ENCODE measurements around the gene TAS2R9.

DNA sequence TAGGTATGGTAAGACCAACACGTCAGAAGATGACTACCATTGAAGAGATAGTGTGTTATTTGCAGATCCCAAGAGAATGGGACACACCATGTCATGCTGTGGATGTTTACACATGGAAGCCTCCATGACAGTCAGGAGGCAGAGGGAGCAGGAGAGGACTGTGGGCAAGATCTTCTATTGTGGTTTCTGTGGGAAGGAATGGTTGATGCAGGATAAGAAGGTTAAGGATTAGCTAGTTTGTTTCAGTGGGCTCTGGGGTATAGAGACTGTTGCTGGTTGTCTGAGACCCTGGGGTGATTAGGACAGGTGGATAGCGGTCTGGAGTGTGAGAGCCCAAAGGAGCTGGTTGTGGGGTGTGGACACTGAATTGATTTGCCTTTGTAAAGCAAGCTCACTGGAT, 30.9 kb downstream of the TAS2R9 start:
- TF ChIP-seq EP300 (IDR thresholded peaks at IDR 0.05) (no peak), POLR2A (IDR thresholded peaks at IDR 0.05; ENCODE audit: low read length) (no peak), CEBPB (IDR thresholded peaks at IDR 0.05) (no peak), RFX5 (IDR thresholded peaks at IDR 0.05) (no peak), PHF8 (IDR thresholded peaks at IDR 0.05; ENCODE audit: borderline replicate concordance, low read depth) (no peak), JUNB (IDR thresholded peaks at IDR 0.05) (no peak), RCOR1 (IDR thresholded peaks at IDR 0.05; ENCODE audit: low read depth, low read length) (no peak)
- TF ChIP-seq, protein P1, sequence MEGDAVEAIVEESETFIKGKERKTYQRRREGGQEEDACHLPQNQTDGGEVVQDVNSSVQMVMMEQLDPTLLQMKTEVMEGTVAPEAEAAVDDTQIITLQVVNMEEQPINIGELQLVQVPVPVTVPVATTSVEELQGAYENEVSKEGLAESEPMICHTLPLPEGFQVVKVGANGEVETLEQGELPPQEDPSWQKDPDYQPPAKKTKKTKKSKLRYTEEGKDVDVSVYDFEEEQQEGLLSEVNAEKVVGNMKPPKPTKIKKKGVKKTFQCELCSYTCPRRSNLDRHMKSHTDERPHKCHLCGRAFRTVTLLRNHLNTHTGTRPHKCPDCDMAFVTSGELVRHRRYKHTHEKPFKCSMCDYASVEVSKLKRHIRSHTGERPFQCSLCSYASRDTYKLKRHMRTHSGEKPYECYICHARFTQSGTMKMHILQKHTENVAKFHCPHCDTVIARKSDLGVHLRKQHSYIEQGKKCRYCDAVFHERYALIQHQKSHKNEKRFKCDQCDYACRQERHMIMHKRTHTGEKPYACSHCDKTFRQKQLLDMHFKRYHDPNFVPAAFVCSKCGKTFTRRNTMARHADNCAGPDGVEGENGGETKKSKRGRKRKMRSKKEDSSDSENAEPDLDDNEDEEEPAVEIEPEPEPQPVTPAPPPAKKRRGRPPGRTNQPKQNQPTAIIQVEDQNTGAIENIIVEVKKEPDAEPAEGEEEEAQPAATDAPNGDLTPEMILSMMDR (IDR thresholded peaks at IDR 0.05): no peak
- TF ChIP-seq, protein P2, sequence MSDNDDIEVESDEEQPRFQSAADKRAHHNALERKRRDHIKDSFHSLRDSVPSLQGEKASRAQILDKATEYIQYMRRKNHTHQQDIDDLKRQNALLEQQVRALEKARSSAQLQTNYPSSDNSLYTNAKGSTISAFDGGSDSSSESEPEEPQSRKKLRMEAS (IDR thresholded peaks at IDR 0.05): no peak
- TF ChIP-seq, protein P3, sequence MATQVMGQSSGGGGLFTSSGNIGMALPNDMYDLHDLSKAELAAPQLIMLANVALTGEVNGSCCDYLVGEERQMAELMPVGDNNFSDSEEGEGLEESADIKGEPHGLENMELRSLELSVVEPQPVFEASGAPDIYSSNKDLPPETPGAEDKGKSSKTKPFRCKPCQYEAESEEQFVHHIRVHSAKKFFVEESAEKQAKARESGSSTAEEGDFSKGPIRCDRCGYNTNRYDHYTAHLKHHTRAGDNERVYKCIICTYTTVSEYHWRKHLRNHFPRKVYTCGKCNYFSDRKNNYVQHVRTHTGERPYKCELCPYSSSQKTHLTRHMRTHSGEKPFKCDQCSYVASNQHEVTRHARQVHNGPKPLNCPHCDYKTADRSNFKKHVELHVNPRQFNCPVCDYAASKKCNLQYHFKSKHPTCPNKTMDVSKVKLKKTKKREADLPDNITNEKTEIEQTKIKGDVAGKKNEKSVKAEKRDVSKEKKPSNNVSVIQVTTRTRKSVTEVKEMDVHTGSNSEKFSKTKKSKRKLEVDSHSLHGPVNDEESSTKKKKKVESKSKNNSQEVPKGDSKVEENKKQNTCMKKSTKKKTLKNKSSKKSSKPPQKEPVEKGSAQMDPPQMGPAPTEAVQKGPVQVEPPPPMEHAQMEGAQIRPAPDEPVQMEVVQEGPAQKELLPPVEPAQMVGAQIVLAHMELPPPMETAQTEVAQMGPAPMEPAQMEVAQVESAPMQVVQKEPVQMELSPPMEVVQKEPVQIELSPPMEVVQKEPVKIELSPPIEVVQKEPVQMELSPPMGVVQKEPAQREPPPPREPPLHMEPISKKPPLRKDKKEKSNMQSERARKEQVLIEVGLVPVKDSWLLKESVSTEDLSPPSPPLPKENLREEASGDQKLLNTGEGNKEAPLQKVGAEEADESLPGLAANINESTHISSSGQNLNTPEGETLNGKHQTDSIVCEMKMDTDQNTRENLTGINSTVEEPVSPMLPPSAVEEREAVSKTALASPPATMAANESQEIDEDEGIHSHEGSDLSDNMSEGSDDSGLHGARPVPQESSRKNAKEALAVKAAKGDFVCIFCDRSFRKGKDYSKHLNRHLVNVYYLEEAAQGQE (IDR thresholded peaks at IDR 0.05): no peak
- TF ChIP-seq, protein P4, sequence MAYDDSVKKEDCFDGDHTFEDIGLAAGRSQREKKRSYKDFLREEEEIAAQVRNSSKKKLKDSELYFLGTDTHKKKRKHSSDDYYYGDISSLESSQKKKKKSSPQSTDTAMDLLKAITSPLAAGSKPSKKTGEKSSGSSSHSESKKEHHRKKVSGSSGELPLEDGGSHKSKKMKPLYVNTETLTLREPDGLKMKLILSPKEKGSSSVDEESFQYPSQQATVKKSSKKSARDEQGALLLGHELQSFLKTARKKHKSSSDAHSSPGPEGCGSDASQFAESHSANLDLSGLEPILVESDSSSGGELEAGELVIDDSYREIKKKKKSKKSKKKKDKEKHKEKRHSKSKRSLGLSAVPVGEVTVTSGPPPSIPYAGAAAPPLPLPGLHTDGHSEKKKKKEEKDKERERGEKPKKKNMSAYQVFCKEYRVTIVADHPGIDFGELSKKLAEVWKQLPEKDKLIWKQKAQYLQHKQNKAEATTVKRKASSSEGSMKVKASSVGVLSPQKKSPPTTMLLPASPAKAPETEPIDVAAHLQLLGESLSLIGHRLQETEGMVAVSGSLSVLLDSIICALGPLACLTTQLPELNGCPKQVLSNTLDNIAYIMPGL (CRISPR knock-in tag; IDR thresholded peaks at IDR 0.05; ENCODE audit: borderline replicate concordance): no peak

All from A549 (cell line).